HG03196 (cell line): ENCODE measurements around the gene DTX1.

Experiments
- ATAC-seq: cut with Tn5 transposase; IDR thresholded peaks from one replicate; pipeline ENCODE4 v1.9.1; 2021; ENCODE audit not compliant: unreplicated experiment

The DTX1 gene

GRCh38 chr12:113054948-113055486, 1.5 kb upstream of the DTX1 start:
- no peak for ATAC-seq

- no peak for ATAC-seq
Measured at GRCh38 chr12:113055594-113056380, 743 bp upstream of the DTX1 start.

- ATAC-seq: no peak
Measured at GRCh38 chr12:113056381-113056630, 224 bp upstream of the DTX1 start.

- no peak for ATAC-seq
Measured at GRCh38 chr12:113057565-113058485, 1.3 kb downstream of the DTX1 start.

GRCh38 chr12:113058553-113058952, 2.0 kb downstream of the DTX1 start:
- ATAC-seq: no peak

GRCh38 chr12:113059071-113059595, 2.6 kb downstream of the DTX1 start:
- no peak for ATAC-seq

- no peak for ATAC-seq
Measured at GRCh38 chr12:113060336-113060960, 3.9 kb downstream of the DTX1 start.

GRCh38 chr12:113061061-113061694, 4.6 kb downstream of the DTX1 start:
- no peak for ATAC-seq

- ATAC-seq: no peak
Measured at GRCh38 chr12:113062502-113063395, 6.2 kb downstream of the DTX1 start.

GRCh38 chr12:113063396-113064350, 7.1 kb downstream of the DTX1 start:
- no peak for ATAC-seq

- no peak for ATAC-seq
Measured at GRCh38 chr12:113064395-113065125, 8.0 kb downstream of the DTX1 start.

GRCh38 chr12:113065126-113066007, 8.8 kb downstream of the DTX1 start:
- no peak for ATAC-seq

- ATAC-seq: no peak
Measured at GRCh38 chr12:113066813-113067400, 10.4 kb downstream of the DTX1 start.

GRCh38 chr12:113067987-113068935, 11.7 kb downstream of the DTX1 start:
- ATAC-seq: no peak

- no peak for ATAC-seq
Measured at GRCh38 chr12:113069149-113069548, 12.6 kb downstream of the DTX1 start.

- no peak for ATAC-seq
Measured at GRCh38 chr12:113069751-113070116, 13.2 kb downstream of the DTX1 start.
